NK-92 (cell line): Measurements from ENCODE around the gene OR51A2.
"Not testable (repeated sequence)": the region's sequence is repeated elsewhere in the genome, so short reads cannot be mapped to it uniquely, and the experiment has no call there.

Experiments
- DNase-seq: peaks from one replicate; lab custom pipeline; 2025; ENCODE audit not compliant: unreplicated experiment; lab: John Stamatoyannopoulos, UW

The OR51A2 gene

GRCh38 chr11:4955613-4956012 is at the start of gene OR51A2:
OR51A2 (minus strand) TSS chr11:4955713; CDS start chr11:4955713, 0 bp downstream.
- not testable (repeated sequence) for DNase-seq

DNA sequence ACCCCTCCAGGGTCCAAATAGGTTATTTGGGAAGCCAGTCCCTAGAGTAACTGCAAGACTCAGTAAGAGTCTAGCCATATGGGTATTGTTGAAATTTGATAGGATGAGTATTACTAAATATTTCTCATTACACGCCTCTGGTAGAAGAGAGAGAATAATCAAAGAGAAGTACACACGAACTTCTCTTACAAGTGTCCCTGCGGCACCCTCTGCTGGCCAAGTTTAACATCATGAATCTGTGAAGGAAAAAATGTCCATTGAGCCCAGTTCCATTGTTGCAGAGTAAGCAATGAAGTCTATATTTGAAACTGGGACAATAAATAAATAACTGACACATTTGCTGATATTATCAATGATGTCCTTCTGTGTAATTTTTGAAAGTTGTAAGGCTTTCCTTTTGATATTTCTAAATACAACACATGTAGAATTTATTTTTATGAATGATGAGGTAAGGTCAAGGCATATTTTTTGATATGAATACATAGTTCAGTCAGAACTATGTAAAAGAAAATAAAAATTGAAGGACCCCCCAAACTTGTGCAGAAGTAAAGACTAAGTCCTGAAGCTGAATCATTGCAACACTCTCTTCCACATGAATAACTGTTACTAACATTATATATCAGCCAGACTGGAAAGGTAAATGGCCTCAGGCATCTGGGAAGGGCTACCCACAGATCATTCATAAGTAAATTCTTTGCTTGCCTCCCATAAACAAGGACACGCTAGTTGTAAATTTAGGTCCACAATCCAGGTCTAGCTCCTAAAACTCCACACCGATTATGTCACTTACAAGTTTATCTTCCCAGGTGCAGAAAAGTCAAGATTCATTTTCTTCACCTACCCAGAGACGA is 49.1 kb upstream of the OR51A2 start:
- no peak for DNase-seq

DNA sequence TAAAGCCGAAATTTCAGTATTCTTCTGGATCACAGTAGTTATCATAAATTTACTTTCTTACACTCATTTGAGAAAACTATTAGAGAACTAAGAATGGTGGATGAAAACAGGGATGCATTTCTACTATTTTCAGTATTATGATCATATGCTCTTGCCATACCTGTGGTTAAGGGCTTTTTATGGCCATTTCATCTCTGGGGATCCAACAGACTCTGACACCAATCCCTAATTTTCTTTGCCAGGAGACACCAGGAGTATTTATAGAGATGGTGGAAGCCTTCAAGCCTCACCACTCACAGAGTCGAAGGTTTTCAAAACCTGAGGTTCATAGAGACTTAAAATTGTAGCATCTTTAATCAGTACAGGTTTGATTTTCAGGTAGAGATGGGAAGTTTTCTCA is 39.0 kb upstream of the OR51A2 start, which contains the start of gene OR51L1:
Gene OR51L1 (plus strand): TSS at position 301 of the 400 bp plus-strand sequence. CDS start 4,132 bp downstream, outside the sequence.
- no peak for DNase-seq

DNA sequence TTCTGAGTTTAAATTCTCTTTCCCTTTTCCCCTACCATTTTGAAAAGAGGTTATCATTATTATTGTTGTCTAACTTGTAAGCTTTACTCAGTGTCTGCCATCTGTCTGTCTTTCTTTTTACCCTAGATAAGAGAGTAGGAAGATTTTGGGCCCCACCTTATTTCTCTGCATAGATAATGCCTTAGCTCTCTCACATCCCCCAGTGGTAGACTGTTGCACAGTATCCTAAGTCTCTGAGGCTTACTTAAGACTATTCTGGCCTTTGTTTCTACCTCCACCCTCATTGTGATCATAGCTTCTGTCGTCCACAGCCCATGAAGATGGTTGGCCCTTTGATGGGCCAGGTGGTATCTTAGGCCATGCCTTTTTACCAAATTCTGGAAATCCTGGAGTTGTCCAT is 35.5 kb upstream of the OR51A2 start:
- DNase-seq, result no peak

GRCh38 chr11:4983841-4984240 is 28.3 kb upstream of the OR51A2 start:
- DNase-seq, result no peak

GRCh38 chr11:4982678-4983077 is 27.2 kb upstream of the OR51A2 start:
- DNase-seq, result no peak

DNA sequence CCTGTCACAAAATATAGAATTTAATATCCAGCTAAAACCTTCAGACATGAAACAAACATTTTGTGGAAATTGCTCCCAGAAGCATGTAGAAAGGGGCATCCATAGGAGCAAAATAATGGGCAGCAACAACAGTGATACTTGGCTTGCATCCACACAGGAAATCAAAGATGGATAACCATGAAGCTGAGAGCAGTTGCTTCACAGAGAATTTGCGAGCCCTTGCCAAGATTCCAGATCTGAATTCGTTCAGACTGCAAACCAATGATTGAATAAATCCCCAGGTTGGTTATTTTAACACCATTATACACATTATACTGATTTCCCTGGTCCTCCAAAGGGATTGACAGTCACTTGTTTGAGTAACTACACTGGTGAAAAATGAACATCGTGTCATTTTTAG is 23.5 kb upstream of the OR51A2 start:
- DNase-seq, result no peak

- no peak for DNase-seq
These were observed 19.9 kb upstream of the OR51A2 start for GRCh38 chr11:4975436-4975835.

GRCh38 chr11:4962816-4963215 is 7.3 kb upstream of the OR51A2 start:
- no peak for DNase-seq

DNA sequence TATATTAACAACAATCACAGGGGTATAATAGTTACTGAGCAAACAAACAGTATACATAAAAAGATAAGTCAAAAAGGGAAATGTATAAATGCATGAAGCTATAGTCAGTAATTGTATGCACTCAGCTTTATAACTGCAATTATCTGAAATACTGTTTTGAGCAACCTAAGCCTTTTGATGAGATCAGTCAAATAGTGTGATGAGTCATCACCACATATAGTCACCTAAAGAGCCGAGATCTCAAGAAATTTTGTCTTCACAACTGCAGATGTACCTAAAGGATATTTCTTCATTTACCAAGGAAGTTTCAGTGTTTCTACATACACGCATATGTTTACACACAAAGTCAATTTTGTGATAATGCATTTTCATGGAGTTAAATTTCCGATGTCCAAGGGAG is 5.4 kb upstream of the OR51A2 start:
- DNase-seq, result no peak

DNA sequence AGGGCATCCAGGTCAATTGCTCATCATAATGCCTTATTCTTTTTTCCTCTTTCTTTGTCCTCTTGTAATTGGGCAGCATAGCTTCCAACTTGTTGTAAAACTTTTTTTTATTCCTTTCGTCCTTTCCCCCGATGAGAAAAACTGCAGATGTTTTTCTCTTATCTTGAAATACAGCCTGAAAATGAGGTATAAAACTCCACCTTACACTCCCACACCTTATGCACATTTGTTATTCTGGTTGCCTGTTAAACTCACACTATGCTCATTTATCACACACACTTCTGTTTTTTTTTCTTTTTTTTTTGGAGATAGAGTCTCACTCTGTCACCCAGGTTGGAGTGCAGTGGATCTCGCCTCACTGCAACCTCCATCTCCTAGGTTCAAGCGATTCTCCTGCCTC is 1.9 kb upstream of the OR51A2 start:
- DNase-seq, result no peak

DNA sequence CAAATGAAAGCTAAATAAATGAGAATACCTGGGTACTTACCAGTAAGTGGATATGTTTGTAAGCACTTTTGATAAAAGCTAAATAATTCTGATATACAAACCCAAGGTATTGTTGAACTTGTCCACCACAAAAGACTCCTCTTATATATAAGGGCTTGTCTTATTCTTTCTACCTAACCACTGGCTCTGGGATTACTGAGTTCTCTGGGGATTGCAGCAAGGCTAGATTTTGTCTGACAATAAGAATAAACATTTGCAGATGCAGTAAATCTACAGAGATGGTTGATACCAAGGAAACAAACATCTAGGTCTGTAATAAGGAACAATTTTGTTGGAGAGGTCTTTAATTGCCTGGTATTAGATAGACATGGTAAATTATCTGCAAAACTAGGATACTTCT is 8.0 kb downstream of the OR51A2 start, which contains the start of gene OR51A4:
Gene OR51A4 (minus strand): TSS at position 101 of the 400 bp plus-strand sequence. CDS start 505 bp downstream, outside the sequence.
- DNase-seq, result no peak

GRCh38 chr11:4936745-4937144 is 18.8 kb downstream of the OR51A2 start:
- no peak for DNase-seq

GRCh38 chr11:4932751-4933150 is 22.8 kb downstream of the OR51A2 start:
- no peak for DNase-seq

DNA sequence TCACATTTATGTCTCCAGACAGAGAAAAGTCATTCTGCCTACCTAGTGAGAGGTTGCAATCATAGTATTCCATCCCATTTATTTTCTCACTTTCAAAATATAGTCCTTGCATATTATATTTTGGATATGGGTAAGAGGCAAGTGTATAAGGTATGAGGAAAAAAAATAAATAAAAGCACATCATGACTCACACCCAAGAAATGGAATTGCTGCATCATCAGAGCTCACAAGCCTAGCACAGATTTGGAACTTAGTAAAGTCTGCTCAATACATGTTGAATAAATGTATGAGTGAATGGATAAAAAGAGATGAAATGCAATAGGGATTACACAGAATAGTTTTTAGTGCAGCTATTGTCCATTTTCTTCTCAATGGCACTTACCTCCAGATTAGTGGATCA is 28.9 kb downstream of the OR51A2 start:
- DNase-seq, result no peak

DNA sequence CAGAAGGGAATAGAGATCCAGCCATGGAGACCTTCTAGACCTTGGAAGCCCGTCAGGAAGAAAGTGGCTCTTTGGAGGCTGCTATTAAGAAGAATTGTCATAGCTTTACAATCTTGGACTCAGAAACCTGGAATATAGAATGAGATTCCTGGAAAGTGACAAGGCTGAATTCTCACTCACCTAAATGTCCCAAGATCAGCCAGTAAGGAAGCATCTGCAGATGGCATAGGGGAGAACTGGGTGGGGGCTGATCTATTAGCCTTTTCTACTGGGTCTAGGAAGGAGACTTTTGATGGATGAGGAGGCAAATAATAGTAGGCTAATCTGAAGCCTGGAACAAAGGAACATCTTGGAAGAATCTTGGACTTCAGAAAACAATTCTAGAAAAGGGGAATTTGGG is 31.3 kb downstream of the OR51A2 start, which contains the start of gene OR51G1:
Gene OR51G1 (minus strand): TSS at position 101 of the 400 bp plus-strand sequence. CDS start 0 bp downstream, at position 101.
- no peak for DNase-seq

DNA sequence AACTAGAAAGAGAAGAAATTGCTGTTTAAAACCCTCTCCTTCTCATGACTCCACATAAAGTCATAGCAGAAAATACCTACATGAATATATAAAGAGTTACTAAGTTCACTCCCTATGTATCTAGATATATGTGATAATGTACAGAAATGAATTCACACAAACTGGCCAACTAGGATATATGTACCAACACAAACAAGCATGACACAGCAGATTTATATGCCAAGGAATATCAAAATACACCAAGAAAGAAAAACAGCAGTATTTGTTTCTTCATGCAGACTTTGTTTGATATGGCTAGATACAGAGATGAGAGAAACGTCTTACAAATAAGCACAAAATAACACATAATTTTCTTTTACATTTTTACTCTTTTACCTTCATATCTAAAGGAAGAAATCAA is 33.2 kb downstream of the OR51A2 start:
- DNase-seq, result no peak

DNA sequence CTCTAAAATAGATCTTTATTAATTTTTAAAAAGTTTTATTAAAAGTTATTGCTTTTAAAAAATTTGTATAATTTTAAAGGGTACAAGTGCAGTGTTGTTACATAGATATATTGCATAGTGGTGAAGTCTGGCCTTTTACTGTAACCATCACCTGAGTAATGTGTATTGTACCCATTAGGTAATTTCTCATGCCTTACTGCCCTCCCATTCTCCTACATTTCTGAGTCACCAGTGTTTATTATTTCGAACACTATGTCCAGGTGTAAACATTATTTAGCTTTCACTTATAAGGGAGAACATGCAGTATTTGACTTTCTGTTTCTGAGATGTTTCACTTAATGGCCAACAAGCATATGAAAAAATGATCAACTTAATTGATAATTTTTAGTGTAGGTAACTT is 33.7 kb downstream of the OR51A2 start:
- DNase-seq, result no peak

DNA sequence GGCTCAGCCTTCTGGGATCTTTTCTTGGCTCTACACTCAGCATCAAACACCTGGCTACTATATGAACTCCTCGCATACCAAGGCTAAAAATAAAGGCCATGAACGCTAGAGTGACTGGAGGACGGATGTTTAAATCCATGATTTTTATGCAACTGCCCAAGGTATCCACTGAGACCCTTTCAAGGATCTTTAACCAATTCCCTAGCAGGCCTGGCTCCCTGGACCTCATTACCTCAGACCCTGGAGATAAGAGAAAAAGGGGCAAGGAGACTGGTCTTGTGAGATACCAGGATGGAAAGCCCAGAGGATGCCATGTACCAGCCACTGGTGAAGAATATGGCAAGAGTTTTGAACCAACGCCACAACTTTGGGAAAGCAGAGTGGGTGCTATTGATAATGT is 36.3 kb downstream of the OR51A2 start, which contains the start of gene OR51G2:
Gene OR51G2 (minus strand): TSS at position 101 of the 400 bp plus-strand sequence. CDS start 3,687 bp downstream, outside the sequence.
- no peak for DNase-seq

- no peak for DNase-seq
These were observed 38.9 kb downstream of the OR51A2 start for GRCh38 chr11:4916581-4916980.
